ENCODE results near the gene XKRX. TPM values are rescaled to one million over a fixed set of nuclear protein-coding genes. Genes with fewer than 3 reads are reported as not detected.
A peak's percentile ranks its signal among the peaks of the same experiment; 100 is the strongest.

XKRX gene
- polyA plus RNA-seq, 1 donor, result 0.25 TPM

DNA sequence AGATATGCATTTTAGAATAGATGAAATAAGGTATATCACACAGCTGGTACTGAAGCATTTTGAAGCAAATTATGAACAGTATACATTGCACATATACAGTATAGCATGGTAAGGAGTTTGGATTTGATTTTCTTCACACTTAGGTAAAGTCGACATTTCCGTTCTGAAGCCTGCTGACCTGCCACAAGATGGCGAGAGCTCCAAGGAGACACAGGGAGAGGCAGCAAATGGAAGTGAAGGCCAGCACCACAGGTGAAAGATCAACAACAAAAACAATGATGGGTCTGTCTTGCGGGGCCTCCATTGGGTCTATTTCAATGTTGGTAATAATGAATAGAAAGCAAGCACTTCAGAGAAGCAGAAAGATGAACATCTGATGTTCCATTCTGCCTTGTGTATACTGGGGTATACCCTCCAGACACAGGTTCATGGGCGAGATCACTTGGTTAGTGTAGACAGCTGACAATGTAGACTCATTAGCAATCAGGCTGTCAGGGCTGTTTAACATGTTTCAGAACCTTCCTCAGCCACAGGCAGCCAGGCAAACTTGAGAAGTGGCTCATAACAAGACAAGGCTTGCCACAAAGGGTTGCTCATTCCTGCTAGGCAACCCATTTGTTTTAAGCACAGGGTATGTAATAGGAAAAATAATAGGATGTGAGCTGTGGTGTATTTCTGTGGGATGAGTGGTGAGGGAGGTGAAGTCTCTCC lies 33.2 kb downstream of the XKRX start:
- peak; percentile 3 for DNase-seq

DNA sequence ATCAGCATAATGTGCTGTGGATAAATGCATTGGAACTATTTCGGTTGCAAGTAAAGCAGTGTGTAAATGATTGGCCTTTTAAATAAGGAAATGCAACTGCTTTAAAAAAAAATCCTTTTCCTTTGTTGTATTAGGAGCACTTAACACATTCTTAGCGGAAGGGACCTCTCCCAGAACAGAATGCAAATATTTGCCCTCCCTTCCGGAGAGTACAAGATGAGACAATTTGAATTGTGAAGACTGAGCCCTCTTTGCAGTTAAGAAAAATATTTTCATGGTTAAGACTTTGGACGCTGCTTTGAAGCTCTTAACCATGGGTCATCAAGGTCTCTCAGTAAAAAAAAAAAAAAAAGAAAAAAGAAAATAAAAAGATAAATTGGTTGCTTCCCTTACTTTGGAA lies 45.1 kb downstream of the XKRX start:
- no peak for DNase-seq

DNA sequence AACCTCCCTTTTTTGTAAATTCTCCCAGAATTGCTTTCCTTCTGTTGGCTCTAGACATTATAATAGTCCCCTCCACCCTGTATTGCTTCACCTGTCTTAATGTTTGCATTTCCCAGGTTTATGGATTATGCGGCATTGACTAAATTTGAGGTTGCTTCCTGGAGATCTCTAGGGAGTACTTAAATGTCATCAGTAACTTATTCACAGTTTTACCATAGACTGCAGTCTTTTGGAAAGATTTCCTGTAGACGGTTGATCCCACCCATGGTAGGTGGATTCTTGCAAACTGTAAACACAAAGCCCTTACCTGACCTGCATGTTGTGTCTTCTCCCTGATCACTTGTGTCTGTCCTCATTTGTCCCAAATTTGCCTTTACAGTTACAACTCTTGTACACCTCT lies 48.3 kb downstream of the XKRX start:
- no peak for DNase-seq

DNA sequence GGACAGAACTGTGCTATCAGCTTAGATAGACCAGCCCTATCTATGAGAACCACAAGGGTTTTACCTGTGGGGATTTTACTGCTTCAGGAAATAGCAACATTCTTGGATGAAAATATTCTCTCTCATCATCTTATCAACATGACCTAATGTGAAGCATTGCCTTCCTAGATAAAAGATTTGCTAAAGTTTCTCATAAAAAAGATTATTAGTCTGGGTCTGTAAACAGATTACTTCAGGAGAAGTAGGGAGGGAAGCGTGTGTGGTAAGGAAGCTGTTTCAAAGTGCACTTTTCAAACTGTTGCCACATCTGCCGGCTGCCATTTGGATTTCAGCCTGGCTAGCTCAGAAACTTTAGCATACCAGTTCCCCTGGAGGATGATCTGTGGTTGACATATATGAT lies 54.4 kb downstream of the XKRX start, which contains the start of gene NOX1:
Gene NOX1, minus strand, starts transcription at position 35 of the 400 bp plus-strand sequence. CDS start 220 bp downstream, outside the sequence.
- no peak for DNase-seq

- no peak for DNase-seq
Measured at GRCh38 chrX:100871594-100872560, 56.8 kb downstream of the XKRX start.

GRCh38 chrX:100870527-100870926 lies 58.2 kb downstream of the XKRX start:
- DNase-seq, result no peak

DNA sequence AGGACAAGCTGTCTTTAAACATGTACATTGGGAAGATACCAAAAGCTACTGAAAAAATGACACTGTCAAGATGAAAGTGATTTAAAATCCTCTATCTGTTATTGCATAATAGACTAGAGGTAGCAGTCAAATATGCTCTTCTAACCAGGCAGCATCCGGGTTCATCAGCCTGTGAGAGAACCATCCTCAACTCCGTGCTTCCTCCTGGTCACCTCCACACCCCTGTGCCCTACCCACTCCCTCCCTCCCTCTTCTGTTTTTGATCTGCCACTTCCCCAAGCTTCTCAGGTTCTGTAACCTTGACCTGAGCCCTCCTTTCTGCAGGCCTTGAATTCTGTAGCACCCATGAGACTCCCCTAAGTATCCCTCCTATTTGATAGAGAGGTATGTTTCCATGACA lies 60.4 kb downstream of the XKRX start:
- no peak for DNase-seq

DNA sequence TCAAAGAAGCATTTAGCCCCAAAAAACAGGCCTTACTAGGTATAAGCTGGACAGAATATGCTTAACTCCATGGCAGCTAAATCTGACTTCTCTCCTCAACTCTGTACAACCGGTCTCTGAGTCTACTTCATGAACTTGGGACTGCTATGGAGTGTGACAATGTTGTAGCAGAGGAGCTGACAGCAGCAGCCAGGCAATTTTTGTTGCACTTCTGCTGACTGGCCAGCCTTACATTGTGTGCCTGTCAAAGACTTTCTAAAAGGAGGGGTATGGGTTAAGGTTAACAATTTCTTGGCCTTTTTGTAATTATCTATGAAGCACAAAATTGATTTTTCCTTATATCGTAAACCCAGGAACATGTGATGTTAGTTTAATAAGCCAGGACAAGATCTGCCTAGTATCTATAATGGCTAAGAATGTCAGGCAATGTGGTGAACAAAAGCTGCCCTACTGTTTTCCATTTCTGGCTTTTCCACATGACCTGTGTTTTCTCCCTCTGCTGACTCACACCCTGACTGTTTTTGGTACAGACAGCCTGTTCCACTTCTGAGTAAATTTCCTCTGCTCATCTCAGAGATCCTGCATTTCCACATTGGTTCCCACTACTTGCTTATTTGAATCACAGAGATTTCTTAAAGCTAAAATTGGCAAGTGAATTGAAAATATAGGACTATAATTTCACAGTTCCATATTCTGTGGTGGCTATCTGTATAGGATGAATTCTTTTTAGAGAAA lies 63.9 kb downstream of the XKRX start:
- DNase-seq, result no peak

Other genes starting within 250 kb of the XKRX start
- gene SYTL4, start 196.8 kb downstream of the XKRX start, polyA plus RNA-seq (ENCODE audit: insufficient read length), result 24.5 TPM
- 24.2 TPM for gene CSTF2, start 108.5 kb downstream of the XKRX start, polyA plus RNA-seq (ENCODE audit: insufficient read length)
- 0.93 TPM for gene NOX1, start 54.6 kb downstream of the XKRX start, polyA plus RNA-seq (ENCODE audit: insufficient read length)
- gene ARL13A, start 40.8 kb upstream of the XKRX start, polyA plus RNA-seq (ENCODE audit: insufficient read length), result 0.58 TPM
- gene TRMT2B, start 123.2 kb upstream of the XKRX start, polyA plus RNA-seq (ENCODE audit: insufficient read length), result 14.6 TPM
- gene TMEM35A, start 150.0 kb upstream of the XKRX start, polyA plus RNA-seq (ENCODE audit: insufficient read length), result 7.9 TPM
- gene CENPI, start 169.3 kb upstream of the XKRX start, polyA plus RNA-seq (ENCODE audit: insufficient read length), result 13.9 TPM

All from left kidney (tissue), 2 donors.